Right lobe of liver (tissue), 6 donors: ENCODE data around the gene ZNF451. TPM values are rescaled to one million over a fixed set of nuclear protein-coding genes. Genes with fewer than 3 reads are reported as not detected.

ENCODE experiments used
- ATAC-seq, 4 donors: fragments of 200-7000 bp; cut with Tn5 transposase; one replicate each; pipeline ENCODE4 v1.9.1; 2020; ENCODE audit warnings: mild to moderate bottlenecking in 4 of 4, moderate library complexity in 4 of 4
- DNase-seq, 3 donors: peaks; one replicate each; pipeline ENCODE4 v3.0.0-alpha.2; 2020
- H3K27ac ChIP-seq, 3 donors: fragments of 200-600 bp; one replicate each; pipeline ENCODE4 v1.8.0; 2022
- H3K27me3 ChIP-seq, 2 donors: fragments of 200-600 bp; one replicate each; pipeline ENCODE4 v1.8.0; 2022
- H3K36me3 ChIP-seq, 4 donors: fragments of 200-600 bp; sonication (generic) in 1 of 4; one replicate each; pipeline versions ENCODE4 v1.5.1 to v1.8.0; 2017 to 2022; ENCODE audit warnings: control low read depth in 1 of 4
- H3K4me1 ChIP-seq, 4 donors: fragments of 200-600 bp; sonication (generic) in 1 of 4; one replicate each; pipeline versions ENCODE4 v1.5.1 to v1.8.0; 2017 to 2022; ENCODE audit warnings: control low read depth in 1 of 4
- H3K4me3 ChIP-seq, 3 donors: fragments of 200-600 bp; one replicate each; pipeline ENCODE4 v1.8.0; 2022
- H3K9me3 ChIP-seq, 4 donors: fragments of 200-600 bp; sonication (generic) in 1 of 4; one replicate each; pipeline versions ENCODE4 v1.5.1 to v1.8.0; 2017 to 2022; ENCODE audit warnings: control low read depth in 1 of 4
- POLR2A ChIP-seq: fragments of 450-650 bp; IDR thresholded peaks from one replicate; pipeline ENCODE4 v1.6.1; 2017; ENCODE audit warnings: antibody characterized with exemption, mild to moderate bottlenecking
- WGBS: methylation state at CpG from one replicate; pipeline ENCODE4 v1.1.6; 2018; ENCODE audit warnings: low coverage, low lambda C conversion rate; ENCODE audit not compliant: insufficient coverage; ENCODE audit errors: missing lambda C conversion rate; 5-methylcytosine and 5-hydroxymethylcytosine counted together
- intact Hi-C, 2 donors: fragments of 100-400 bp; cut with DNase I; formaldehyde crosslinking; loops; one replicate each; pipeline versions ENCODE4 v1.11.2 to v1.14.1; 2022
- total RNA-seq, 6 experiments: library from RNA; depleted of rRNA in 2 of 6; stranded (reverse); fragments of >200 nt in 2 of 6; fragmentation: NEBNext Ultra II Directional in 3 of 6; extraction: Animal tissue kit (Norgen Biotek cat#: 25700) in 3 of 6; gene quantifications; one replicate each; pipeline versions ENCODE4 v1.1.0 to v1.2.4, GENCODE V29; 2016 to 2023
- TF ChIP-seq, protein P1 (sequence below), 4 donors: fragments of 200-600 bp in 3 of 4; fragments of 450-650 bp in 1 of 4; IDR thresholded peaks; one replicate each; pipeline versions ENCODE4 v1.5.1 to v1.8.0; 2016 to 2022; ENCODE audit warnings: antibody characterized with exemption in 4 of 4, mild to moderate bottlenecking in 2 of 4
- donor health status: DM: no; HTN: yes; CAD: no.
- donor health status: DM: no; HTN: no; CAD: no.
- donor health status: DM: no; HTN: no; CAD: no.
- donor health status: DM: no; HTN: yes; CAD: no.
- donor health status: DM: no; HTN: yes; CAD: no.

ZNF451 gene
- total RNA-seq, 6 experiments from 2014 or later: 14.4 to 24.9 (median 19.1) TPM

DNA sequence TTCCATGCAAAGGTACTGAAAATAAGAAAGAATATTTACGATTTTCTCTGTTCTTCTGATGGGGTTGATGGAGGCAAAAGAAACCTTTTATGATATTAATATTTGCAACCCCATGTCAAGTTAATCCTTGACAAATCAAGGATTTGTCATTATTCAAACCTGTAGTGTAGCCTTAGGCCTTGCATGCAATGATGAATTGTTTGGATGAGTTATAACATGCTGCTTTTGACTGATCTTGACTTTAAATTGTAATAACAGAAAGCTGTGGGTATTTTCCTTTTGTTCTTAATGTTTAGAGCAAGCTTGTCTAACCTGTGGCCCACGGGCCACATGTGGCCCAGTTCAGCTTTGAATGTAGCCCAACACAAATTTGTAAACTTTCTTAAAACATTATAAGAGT is 69.1 kb downstream of the ZNF451 start:
- ATAC-seq (no peak), DNase-seq (no peak)
- Histone ChIP-seq H3K9me3 (no peaks in the 10 kb centered on the region), H3K4me1 (no peaks in the 10 kb centered on the region), H3K4me3 (no peak overlapping the region), H3K27ac (no peak overlapping the region), H3K27me3 (no peaks in the 10 kb centered on the region), H3K36me3 (peaks cover 0 to 30% (median under 1%) of the 10 kb centered on the region in 4 donors)
- TF ChIP-seq POLR2A: no peak
- TF ChIP-seq, protein P1, sequence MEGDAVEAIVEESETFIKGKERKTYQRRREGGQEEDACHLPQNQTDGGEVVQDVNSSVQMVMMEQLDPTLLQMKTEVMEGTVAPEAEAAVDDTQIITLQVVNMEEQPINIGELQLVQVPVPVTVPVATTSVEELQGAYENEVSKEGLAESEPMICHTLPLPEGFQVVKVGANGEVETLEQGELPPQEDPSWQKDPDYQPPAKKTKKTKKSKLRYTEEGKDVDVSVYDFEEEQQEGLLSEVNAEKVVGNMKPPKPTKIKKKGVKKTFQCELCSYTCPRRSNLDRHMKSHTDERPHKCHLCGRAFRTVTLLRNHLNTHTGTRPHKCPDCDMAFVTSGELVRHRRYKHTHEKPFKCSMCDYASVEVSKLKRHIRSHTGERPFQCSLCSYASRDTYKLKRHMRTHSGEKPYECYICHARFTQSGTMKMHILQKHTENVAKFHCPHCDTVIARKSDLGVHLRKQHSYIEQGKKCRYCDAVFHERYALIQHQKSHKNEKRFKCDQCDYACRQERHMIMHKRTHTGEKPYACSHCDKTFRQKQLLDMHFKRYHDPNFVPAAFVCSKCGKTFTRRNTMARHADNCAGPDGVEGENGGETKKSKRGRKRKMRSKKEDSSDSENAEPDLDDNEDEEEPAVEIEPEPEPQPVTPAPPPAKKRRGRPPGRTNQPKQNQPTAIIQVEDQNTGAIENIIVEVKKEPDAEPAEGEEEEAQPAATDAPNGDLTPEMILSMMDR (IDR thresholded peaks at IDR 0.05): no peak
- 87% methylated on average over 2 of the region's 2 CpGs for WGBS
- intact Hi-C loops: no loop called here

DNA sequence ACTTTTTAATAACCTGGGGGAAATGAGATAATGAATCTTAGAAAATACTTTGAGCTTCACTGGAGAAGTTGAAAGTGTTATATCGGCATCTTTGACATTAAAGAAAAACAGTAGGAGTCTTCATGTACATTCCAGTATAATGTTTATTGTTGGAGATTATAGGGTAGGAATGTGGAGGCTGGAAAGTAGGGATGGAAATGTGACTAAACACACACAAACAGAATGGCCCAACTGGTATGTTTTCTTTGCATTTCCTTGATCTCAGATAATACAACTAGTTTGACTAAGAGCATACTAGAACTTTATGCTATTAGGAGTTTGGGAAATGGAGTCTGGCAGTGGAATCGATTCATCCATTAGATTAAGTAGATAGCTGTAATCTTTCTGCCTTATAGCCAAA is 72.0 kb downstream of the ZNF451 start:
- ATAC-seq (no peak), DNase-seq (no peak)
- TF ChIP-seq, protein P1 (IDR thresholded peaks at IDR 0.05): no peak
- no peak for TF ChIP-seq POLR2A
- intact Hi-C loops: no loop called here
- H3K27ac ChIP-seq: no peak overlapping the region
- H3K4me1 ChIP-seq: no peaks in the 10 kb centered on the region
- no peak overlapping the region for H3K4me3 ChIP-seq
- no peaks in the 10 kb centered on the region for H3K9me3 ChIP-seq
- WGBS: 96% methylated on average over 2 of the region's 2 CpGs
- H3K27me3 ChIP-seq: no peaks in the 10 kb centered on the region
- peaks cover 0 to 5% (median 2%) of the 10 kb centered on the region in 4 donors for H3K36me3 ChIP-seq

DNA sequence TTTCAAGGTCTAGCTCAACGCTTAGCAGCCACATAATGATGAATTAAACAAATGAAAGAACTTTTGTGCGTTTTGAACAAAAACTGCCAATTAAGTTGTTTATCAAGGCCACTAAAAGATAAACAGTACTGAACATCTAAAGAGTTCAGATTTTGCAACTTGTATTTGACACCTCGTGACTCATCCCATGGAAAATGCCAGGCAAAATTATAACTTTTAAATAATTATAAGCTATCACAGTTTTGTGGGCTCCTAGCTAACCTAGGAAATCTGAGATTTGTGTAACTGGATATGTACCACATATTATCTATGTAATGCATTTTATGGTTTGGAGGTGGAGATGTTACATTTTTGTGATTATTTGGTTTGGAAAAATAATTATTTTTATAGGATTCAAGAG is 72.5 kb downstream of the ZNF451 start:
- Histone ChIP-seq H3K4me3 (no peak overlapping the region), H3K9me3 (no peaks in the 10 kb centered on the region), H3K27me3 (no peaks in the 10 kb centered on the region), H3K36me3 (peaks cover 0 to 5% (median 2%) of the 10 kb centered on the region in 4 donors), H3K27ac (no peak overlapping the region), H3K4me1 (no peaks in the 10 kb centered on the region)
- TF ChIP-seq, protein P1 (IDR thresholded peaks at IDR 0.05): no peak
- TF ChIP-seq POLR2A: no peak
- DNase-seq (no peak), ATAC-seq (no peak)
- WGBS: 42% methylated on average over 3 of the region's 3 CpGs
- intact Hi-C loops: no loop called here

DNA sequence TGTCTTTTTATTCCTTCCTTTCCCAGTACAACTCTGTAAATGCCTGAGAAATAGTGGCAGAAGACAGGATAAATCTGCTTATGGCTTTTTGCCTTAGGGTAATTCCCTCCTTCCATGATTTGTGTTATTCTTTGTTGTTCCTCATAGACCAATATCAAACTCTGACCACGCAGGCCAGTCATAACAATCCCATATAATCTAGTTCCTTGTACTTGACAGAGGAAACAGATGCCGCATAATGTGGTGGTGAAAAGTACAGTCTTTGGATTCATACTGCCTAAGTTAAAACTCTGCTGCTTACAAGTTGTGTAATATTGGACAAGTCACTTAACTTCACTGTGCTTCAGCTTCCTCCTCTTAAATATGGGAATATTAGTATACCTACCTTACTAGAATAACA is 74.0 kb downstream of the ZNF451 start:
- intact Hi-C loops: no loop called here
- Histone ChIP-seq H3K27ac (no peak overlapping the region), H3K36me3 (peaks cover 0 to 5% (median 2%) of the 10 kb centered on the region in 4 donors), H3K4me3 (no peak overlapping the region), H3K9me3 (no peaks in the 10 kb centered on the region), H3K27me3 (no peaks in the 10 kb centered on the region), H3K4me1 (no peaks in the 10 kb centered on the region)
- DNase-seq: no peak
- no peak for ATAC-seq
- 81% methylated on average over 2 of the region's 2 CpGs for WGBS
- TF ChIP-seq, protein P1 (IDR thresholded peaks at IDR 0.05): no peak
- TF ChIP-seq POLR2A: no peak

DNA sequence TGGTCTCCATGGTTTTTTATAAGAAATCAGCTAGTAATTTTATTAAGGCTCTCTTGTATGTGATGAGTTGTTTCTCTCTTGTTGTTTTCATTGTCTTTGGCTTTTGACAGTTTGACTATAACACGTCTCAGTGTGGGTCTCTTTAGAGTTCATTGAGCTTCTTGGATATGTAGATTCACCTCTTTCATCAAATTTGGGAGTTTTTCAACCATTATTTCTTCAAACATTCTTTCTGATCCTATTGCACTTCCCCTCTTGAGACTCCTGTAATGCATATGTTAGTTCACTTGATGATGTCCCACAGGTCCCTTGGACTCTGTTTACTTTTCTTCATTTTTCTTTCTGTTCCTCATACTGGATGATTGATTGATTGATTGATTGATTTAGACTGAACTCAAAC is 75.1 kb downstream of the ZNF451 start:
- Histone ChIP-seq H3K4me1 (no peaks in the 10 kb centered on the region), H3K36me3 (peaks cover 0 to 5% (median 2%) of the 10 kb centered on the region in 4 donors), H3K27me3 (no peaks in the 10 kb centered on the region), H3K9me3 (no peaks in the 10 kb centered on the region), H3K4me3 (no peak overlapping the region), H3K27ac (no peak overlapping the region)
- intact Hi-C loops: no loop called here
- no peak for DNase-seq
- no peak for TF ChIP-seq POLR2A
- ATAC-seq: no peak
- 83% methylated on average over 1 of the region's 1 CpG for WGBS
